Fibroblast of the aortic adventitia (primary cell): Measurements from ENCODE around the gene ZMAT5. TPM values are rescaled to one million over a fixed set of nuclear protein-coding genes. Genes with fewer than 3 reads are reported as not detected.

ENCODE experiments used
- DNase-seq: peaks from one replicate; pipeline ENCODE4 v3.0.0-alpha.2; 2010; ENCODE audit warnings: low read depth
- H3K4me3 ChIP-seq: 2 replicates; pipeline ENCODE4 v1.5.1; 2011; ENCODE audit warnings: low read depth, mild to moderate bottlenecking, control low read depth, low read length, moderate library complexity
- total RNA-seq: library from RNA; depleted of rRNA; stranded (reverse); fragments of >200 nt; gene quantifications from 2 replicates; pipeline ENCODE4 v1.2.3, GENCODE V29; 2012; ENCODE audit warnings: low replicate concordance
- TF ChIP-seq, protein P1 (sequence below): IDR thresholded peaks from 2 replicates; pipeline ENCODE4 v1.5.1; 2011; ENCODE audit warnings: mild to moderate bottlenecking, low read length, control low read depth, inconsistent platforms; ENCODE audit not compliant: insufficient read depth

Gene ZMAT5
- total RNA-seq, 1 donor: 17.2 TPM

DNA sequence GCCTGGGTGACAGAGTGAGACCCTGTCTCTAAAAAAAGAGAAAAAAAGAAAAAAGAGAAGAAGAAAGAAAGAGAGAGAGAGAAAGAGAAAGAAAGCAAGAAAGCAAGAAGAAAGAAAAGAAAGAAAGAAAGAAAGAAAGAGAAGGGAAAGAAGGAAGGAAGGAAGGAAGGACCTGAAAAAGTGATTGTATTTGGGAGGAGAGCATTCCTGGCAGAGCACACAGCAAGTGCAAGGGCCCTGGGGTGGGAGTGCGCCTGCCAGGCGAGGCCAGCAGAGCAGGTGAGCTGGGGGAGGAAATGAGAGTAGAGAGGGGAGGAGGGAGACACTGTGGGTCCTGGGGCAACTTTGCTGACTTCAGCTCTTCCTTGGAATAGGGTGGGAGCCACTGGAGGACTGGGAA lies 54.7 kb downstream of the ZMAT5 start:
- no peak for DNase-seq
- TF ChIP-seq, protein P1, sequence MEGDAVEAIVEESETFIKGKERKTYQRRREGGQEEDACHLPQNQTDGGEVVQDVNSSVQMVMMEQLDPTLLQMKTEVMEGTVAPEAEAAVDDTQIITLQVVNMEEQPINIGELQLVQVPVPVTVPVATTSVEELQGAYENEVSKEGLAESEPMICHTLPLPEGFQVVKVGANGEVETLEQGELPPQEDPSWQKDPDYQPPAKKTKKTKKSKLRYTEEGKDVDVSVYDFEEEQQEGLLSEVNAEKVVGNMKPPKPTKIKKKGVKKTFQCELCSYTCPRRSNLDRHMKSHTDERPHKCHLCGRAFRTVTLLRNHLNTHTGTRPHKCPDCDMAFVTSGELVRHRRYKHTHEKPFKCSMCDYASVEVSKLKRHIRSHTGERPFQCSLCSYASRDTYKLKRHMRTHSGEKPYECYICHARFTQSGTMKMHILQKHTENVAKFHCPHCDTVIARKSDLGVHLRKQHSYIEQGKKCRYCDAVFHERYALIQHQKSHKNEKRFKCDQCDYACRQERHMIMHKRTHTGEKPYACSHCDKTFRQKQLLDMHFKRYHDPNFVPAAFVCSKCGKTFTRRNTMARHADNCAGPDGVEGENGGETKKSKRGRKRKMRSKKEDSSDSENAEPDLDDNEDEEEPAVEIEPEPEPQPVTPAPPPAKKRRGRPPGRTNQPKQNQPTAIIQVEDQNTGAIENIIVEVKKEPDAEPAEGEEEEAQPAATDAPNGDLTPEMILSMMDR: no peak
- no peak overlapping the region for H3K4me3 ChIP-seq

DNA sequence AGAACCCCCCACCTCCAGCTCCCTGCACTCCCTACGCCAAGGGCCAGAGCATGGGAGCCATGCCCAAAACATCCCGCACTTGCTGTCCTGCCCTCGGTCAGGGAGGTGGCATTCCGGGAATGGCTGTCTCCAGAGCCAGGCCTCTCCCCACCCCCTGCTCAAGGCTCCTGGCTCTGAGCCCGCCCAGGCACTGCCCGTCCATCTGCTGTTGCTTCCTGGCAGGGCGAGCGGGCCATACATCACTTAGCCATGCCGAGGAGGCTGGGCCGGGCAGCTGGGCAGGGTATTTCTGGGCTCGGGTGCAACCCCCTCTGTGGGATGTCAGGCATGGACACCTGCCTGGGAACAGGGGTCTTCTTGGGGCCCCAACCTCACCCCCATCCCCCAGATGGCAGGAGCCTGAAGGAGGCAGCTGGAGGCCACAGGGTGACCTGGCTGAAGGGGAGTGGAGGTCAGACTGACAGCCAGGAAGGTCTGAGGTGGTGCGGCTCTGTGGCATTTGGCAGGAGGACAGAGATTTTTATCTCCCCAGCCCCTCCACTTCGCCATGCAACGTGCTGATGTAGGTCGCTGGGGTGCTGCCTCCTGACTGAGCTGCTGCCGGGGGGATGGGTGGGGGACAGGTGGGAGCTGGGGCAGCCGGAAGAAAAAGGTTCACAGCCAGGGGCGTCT lies 55.7 kb downstream of the ZMAT5 start:
- no peak for DNase-seq
- TF ChIP-seq, protein P1: no peak
- no peak overlapping the region for H3K4me3 ChIP-seq

DNA sequence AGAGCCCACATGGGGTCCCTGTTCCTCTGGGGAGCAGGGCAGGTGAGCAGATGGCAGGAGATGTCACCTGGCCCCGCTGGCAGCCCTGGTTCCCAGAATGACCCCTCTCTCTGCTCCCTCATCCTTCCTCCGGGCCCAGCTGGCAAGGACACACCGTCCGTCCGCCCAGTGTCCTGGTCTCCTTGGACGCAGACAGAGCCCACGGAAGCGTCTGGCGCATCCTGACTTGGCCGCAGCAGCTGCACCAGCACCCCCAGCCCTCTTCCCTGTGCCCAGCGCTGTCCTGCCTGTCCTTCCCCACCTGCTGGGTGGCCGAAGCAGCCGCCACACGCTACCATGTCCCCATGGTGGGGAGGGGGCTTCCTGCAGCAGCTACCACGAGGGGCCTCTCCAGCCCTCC lies 56.6 kb downstream of the ZMAT5 start:
- TF ChIP-seq, protein P1: no peak
- DNase-seq: no peak
- H3K4me3 ChIP-seq: no peak overlapping the region

DNA sequence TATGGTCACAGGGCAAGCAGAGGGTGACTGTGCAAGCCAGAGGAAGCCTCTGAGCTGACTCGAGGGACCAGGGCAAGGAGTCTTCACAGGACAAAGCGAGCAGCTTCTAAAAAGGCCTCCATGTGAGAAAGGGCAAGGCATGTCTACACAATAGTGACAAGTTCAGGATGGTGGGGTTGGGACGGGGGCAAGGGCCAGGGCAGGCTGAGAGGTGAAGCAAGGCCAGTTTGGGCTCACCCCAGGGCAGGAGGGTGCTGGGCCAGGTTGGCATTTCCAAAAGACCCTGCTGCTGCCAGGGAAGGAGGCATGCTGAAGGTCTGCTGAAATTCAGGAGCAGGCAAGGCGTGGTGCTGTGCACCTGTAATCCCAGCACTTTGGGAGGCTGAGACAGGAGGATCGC lies 59.3 kb downstream of the ZMAT5 start:
- TF ChIP-seq, protein P1: no peak
- no peak for DNase-seq
- no peak overlapping the region for H3K4me3 ChIP-seq

DNA sequence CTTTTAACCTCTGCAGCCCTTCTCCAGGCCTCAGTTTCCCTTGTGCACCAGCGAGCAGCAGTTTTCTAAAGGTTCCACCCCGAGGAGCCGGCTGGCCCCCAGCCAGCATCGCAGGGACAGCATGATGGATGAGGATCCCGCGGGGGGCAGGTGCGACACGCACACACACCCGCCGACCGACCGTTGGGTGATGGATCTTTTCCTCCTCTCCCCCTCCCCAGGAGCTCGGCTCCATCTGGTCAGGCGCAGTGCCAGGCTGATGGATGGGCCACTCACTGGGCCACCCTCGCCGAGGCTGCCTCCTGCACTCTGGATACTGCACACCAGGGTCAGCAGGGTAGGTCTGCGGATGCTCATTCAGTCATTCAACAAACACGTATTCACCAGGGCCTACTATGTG lies 59.8 kb downstream of the ZMAT5 start:
- DNase-seq: no peak
- TF ChIP-seq, protein P1: no peak
- H3K4me3 ChIP-seq: no peak overlapping the region

DNA sequence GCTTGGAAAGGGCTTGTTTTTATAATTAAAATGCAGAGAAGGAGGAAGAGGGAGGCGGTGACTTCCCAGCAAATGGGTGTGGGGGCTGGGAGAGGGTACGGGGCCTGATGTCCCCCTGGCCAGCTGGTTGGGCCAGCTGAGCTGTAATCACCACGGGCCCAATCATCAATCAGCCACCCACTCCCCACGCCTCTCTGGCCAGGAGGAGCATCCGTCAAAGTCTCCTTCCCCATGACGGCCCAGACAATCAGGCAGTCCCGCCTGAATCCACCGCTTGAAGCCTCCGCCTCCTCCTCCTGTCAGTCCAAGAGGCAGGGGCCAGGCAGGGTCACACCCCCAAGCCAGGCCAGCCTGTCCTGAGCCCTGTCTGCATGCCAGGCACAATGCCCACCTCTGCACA lies 60.3 kb downstream of the ZMAT5 start:
- H3K4me3 ChIP-seq: no peak overlapping the region
- DNase-seq: no peak
- TF ChIP-seq, protein P1: no peak

DNA sequence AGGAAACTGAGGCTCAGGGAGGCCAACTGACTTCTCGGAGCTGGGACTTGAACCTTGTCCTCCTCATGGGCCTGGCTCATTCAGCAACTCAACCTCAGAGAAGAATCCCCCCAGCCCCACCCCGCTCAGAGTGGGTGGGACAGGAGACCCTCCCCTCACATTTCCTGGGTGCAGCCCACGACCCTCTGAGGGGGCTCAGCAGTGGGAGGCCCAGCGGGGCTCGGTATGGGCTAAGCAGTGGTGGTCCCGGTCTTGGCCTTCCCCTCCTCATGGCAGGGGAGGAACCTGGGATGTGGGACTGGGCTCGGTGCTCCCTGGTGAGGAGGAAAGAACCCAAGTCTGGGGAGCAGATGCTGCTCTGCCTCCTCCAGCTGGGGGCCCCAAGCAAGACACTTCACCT lies 61.2 kb downstream of the ZMAT5 start:
- TF ChIP-seq, protein P1: no peak
- H3K4me3 ChIP-seq: no peak overlapping the region
- no peak for DNase-seq
